ENCODE results near the gene MS4A2.

MS4A2 gene

DNA sequence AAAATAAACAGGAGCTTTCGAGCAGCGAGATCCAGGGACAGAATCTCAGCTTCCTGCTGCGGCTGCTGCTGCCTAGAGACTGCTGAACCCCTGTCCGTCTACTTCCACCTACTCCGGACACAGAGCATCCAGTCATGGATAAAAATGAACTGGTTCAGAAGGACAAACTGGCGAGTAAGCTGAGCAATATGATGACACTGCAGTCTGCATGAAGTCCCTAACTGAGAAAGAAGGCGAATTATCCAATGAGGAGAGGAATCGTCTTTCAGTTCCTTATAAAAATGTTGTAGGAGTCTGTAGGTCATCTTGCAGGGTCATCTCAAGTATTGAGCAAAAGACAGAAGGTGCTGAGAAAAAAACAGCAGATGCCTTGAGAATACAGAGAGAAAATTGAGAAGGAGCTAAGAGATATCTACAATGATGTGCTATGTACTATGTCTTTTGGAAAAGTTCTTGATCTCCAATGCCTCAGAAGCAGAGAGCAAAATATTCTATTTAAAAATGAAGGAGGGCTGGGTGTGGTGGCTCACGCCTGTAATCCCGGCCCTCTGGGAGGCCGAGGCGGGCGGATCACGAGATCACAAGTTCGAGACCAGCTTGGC is 11.1 kb upstream of the MS4A2 start:
- TF ChIP-seq POLR2AphosphoS5 (IDR thresholded peaks at IDR 0.05; ENCODE audit: low read depth, low read length) (no peak), FOXP2 (optimal IDR thresholded peaks at IDR 0.05; ENCODE audit: borderline replicate concordance, extremely low read depth, extremely low read length, insufficient read depth) (no peak), TAF1 (IDR thresholded peaks at IDR 0.05; ENCODE audit: borderline replicate concordance, insufficient read depth, low read length) (no peak), REST (IDR thresholded peaks at IDR 0.05; ENCODE audit: insufficient read depth in 1 of 2, low read depth in 2 of 2, low read length in 2 of 2) (no peak), SIN3A (IDR thresholded peaks at IDR 0.05; ENCODE audit: borderline replicate concordance, insufficient read depth, low read length) (no peak)

- TF ChIP-seq SIN3A (IDR thresholded peaks at IDR 0.05; ENCODE audit: borderline replicate concordance, insufficient read depth, low read length) (no peak), TAF1 (IDR thresholded peaks at IDR 0.05; ENCODE audit: borderline replicate concordance, insufficient read depth, low read length) (no peak), REST (IDR thresholded peaks at IDR 0.05; ENCODE audit: insufficient read depth in 1 of 2, low read depth in 2 of 2, low read length in 2 of 2) (no peak), POLR2AphosphoS5 (IDR thresholded peaks at IDR 0.05; ENCODE audit: low read depth, low read length) (no peak), FOXP2 (optimal IDR thresholded peaks at IDR 0.05; ENCODE audit: borderline replicate concordance, extremely low read depth, extremely low read length, insufficient read depth) (no peak)
Measured at GRCh38 chr11:60077981-60078380, 10.5 kb upstream of the MS4A2 start.

GRCh38 chr11:60078745-60079144 is 9.7 kb upstream of the MS4A2 start:
- TF ChIP-seq POLR2AphosphoS5 (IDR thresholded peaks at IDR 0.05; ENCODE audit: low read depth, low read length) (no peak), REST (IDR thresholded peaks at IDR 0.05; ENCODE audit: insufficient read depth in 1 of 2, low read depth in 2 of 2, low read length in 2 of 2) (no peak), TAF1 (IDR thresholded peaks at IDR 0.05; ENCODE audit: borderline replicate concordance, insufficient read depth, low read length) (no peak), FOXP2 (optimal IDR thresholded peaks at IDR 0.05; ENCODE audit: borderline replicate concordance, extremely low read depth, extremely low read length, insufficient read depth) (no peak), SIN3A (IDR thresholded peaks at IDR 0.05; ENCODE audit: borderline replicate concordance, insufficient read depth, low read length) (no peak)

GRCh38 chr11:60080535-60080934 is 7.9 kb upstream of the MS4A2 start:
- TF ChIP-seq REST (IDR thresholded peaks at IDR 0.05; ENCODE audit: insufficient read depth in 1 of 2, low read depth in 2 of 2, low read length in 2 of 2) (no peak), TAF1 (IDR thresholded peaks at IDR 0.05; ENCODE audit: borderline replicate concordance, insufficient read depth, low read length) (no peak), SIN3A (IDR thresholded peaks at IDR 0.05; ENCODE audit: borderline replicate concordance, insufficient read depth, low read length) (no peak), FOXP2 (optimal IDR thresholded peaks at IDR 0.05; ENCODE audit: borderline replicate concordance, extremely low read depth, extremely low read length, insufficient read depth) (no peak), POLR2AphosphoS5 (IDR thresholded peaks at IDR 0.05; ENCODE audit: low read depth, low read length) (no peak)

Measured in PFSK-1 (cell line).